Stimulated activated CD8-positive, alpha-beta memory T cell treated with anti-CD3 and anti-CD28 coated beads, Interleukin-7, amount 100 ng/mL, for 4 hours (primary cell): ENCODE data around the gene TAF4.
"Not testable (repeated sequence)": the region's sequence is repeated elsewhere in the genome, so short reads cannot be mapped to it uniquely, and the experiment has no call there.

Experiments used
- DNase-seq, 2 donors: peaks; one replicate each; pipeline ENCODE4 v3.0.0-alpha.2; 2020; ENCODE audit warnings: low read depth in 2 of 2

The TAF4 gene

DNA sequence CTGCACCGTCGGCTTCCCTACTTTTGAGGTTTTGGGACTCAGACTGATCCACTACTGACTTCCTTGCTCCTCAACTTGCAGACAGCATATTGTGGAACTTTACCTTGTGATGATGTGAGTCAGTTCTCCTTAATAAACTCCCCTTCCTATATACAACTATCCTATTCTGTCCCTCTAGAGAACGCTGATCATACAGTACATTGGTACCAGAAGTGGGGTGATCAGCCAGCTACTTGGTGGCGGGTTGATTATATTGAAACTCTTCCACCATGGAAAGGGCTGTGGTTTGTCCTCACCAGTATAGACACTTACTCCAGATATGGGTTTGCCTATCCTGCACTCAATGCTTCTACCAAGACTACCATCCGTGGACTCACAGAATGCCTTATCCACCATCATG, 7.6 kb upstream of the TAF4 start:
- no peak for DNase-seq

DNA sequence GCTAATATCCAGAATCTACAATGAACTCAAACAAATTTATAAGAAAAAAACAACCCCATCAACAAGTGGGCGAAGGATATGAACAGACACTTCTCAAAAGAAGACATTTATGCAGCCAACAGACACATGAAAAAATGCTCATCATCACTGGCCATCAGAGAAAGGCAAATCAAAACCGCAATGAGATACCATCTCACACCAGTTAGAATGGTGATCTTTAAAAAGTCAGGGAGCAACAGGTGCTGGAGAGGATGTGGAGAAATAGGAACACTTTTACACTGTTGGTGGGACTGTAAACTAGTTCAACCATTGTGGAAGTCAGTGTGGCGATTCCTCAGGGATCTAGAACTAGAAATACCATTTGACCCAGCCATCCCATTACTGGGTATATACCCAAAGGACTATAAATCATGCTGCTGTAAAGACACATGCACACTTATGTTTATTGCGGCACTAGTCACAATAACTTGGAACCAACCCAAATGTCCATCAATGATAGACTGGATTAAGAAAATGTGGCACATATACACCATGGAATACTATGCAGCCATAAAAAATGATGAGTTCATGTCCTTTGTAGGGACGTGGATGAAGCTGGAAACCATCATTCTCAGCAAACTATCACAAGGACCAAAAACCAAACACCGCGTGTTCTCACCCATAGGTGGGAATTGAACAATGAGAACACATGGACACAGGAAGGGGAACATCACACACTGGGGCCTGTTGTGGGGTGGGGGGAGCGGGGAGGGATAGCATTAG, 6.2 kb upstream of the TAF4 start:
- DNase-seq = not testable (repeated sequence)

DNA sequence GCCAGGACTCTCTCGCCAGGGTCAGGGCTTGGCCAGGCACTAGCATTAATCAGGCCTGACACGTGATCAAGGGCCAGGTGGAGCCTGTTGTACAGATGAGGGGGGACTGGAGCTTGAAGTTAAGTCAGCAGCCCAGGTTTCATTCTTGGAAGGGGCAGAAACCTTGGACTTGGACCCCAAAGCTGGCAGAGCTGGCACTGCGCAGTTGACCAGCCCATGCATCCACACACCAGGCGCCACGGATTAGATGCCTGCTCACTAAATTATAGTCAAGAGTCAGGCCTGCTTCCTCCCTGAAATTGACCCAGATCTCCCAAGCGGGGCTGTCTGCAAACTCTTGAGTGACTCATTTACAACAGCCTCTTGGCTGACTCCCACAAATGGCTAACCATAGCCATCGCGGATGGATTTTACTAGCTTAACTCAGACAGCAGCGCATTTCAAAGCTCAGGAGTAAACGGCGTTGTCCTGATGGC, 4.1 kb upstream of the TAF4 start:
- no peak for DNase-seq

DNA sequence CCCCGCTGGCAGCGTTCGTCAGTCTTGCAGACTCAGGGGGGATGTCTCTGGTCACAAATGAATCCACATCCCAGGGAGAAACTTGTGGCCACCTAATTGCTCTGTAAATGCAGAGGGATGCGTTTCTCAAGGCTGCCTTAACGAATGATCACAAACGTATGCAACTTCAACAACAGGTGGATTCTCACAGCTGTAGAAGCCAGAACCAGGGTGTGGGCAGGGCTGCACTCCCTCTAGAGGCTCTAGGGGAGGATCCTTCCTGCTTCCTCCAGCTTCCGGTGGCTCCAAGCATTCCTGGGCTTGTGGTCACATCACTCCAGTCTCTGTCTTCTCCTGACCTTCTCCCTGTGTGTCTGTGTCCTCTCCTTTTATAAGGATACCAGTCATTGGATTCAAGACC, 3.3 kb upstream of the TAF4 start:
- no peak for DNase-seq

DNA sequence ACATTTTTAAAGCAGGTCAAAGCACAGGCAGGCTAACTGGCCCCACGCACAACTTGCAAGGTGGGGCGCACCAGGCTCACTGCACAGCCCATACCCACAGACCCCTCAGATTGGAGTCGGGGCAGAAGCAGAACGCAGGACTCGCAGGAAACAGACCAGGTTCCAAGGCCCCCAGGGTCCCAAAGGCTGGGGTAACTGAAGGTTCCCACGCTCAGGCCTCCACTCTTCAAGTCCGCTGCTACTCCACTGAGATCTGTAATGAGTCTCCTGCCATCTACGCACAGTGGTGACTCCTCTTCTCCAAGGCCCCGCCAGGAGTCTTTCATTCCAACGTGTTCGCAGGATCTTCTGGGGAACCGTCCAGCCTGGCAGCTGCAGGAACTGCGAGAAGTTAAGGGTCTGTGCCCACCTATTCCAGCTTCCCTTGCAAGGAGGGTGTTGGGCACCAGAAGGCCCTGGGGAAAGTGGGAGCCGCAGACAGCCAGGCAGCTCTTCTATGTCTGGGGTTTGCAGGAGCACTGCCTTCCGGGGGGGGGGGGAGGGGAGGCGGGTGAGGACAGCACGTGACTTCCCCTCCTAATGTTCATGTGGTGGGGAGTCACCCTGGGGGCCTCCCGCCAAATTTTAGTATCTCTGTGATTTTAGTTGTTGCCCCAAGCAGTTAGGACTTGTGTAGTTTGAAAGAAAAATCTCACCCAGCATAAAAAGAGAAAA, 2.0 kb upstream of the TAF4 start:
- DNase-seq = no peak

DNA sequence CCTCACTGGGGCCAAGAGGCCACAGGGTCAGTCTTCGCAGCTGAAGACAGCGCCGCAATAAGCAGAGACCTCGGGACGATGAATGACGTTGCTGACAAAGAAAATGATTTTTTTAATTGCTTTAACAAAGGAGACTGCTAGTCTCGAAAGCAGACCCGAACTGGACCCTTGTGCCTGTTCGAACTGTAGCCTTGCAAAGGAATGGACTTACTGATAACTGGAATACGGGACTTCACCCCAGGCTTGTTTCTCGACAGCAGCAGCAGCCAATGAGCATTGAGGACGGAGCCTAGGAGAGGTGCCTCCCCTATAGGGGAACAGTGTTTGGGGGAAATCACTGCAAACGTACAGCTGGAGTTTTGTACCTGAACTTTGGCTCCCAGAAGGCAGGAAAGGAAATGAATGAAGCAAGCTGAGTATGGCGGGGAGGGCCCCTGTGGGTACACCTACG, 1.3 kb upstream of the TAF4 start:
- no peak for DNase-seq

DNA sequence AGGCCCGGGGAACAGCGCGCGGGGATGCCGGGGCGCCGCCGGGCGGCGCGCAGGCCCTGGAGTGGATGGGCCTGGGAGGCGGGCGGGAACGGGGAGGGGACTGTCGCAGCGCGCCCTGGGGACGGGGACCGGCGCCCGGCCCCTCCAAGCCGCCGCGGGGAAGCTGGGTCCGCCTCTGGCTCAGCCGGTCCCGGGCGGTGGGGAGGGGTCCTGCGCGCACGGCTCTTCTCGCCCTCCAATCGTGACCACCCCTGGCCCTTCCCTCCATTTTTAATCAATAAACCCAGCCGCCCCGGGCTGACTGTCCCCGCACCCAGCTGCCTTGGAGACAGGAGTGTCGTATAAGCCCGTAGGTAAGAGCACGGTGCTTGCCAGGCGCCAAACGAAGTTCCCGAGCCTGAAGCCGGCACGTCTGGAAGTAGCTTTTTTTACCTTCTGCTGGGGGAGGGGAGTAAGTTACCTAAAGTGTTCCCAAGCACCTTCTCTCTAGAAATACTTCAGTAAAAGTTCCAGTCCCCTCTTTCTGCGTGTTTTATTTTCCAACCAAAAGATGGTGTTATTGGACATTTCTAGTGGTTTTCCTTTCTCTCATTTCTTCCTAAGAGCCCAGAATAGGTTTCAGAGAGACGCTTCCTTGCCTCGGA, 780 bp upstream of the TAF4 start:
- DNase-seq = peak in 1 of 2 donors; percentile 46

DNA sequence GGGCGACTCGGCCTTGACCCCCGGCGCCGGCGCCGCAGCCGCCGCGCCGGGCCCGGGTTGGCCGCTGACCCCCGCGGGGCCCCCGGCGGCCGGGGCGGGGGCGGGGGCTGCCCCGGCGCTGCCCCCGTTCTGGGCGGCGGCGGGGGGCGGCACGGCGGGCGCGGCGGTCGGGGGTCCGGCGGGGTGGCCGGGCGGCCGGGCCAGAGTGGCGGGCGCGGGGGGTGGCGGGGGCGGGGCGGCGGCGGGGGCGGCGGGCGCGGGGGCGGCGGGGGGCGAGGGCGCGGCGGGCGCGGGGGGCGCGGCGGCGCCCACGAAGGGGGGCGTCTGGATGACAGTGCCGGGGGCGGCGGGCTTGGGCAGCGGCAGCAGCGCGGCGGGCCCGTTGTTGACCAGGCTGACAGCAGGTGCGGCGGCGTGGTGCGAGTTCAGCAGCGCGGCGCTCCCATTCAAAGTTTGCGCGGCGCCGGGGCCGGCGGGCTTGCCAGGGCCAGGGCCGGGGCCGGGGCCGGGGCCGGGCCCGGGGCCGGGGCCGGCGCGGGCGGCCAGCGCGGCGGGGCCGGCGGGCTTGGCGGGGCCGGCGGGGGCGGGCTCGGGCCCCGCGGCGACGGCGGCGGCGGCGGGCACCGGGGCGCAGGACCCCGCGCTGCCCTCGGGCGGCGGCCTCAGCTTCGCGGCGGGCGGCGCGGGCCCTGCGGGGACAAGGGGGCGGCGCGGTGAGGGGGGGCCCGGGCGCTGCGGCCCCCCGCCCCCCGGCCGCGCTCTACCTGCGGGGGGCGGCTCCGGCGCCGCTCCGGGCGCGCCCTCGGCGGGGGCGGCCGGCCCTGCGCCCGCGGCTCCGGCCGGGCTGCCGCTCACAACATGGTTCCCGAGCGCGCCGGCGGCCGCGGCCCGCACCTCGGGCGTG, 659 bp downstream of the TAF4 start:
- DNase-seq = no peak

DNA sequence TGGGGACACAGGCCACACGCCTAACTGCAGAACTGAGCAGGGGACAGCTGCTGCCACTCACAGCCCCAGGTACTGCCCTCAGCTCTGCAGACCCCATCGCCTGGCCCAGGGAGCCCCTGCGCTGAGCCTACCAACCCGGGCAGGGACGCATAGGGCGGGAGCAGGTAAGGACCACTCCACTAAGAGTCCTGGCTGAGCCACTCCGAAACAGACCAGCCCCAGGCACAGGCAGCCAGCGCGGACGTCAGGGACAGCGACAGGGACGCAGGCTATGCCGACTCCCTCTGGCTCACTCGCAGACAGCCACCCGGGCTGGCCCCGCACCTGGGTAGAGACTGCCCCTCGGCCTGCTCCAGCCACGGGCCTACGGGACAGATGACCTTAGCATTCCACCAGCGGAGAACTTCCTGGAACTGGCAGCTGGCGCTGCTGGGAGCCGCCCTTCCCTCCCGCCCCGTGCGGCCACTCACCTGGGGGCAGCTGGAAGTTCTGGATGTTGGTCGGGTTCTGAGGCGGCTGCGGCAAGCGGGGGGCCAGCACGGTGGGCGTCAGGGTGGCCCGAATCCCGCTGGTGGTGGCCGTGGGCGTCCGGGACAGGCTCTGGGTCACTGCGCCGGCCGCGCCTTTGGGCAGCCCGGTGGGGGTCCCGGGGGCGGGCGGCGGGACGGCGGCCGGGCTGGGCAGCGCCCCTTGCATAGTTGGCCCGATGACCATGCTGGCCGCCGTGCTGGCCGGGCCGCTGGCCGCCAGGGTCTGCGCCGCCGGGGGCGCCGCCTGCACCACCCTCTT, 1.5 kb downstream of the TAF4 start:
- no peak for DNase-seq

DNA sequence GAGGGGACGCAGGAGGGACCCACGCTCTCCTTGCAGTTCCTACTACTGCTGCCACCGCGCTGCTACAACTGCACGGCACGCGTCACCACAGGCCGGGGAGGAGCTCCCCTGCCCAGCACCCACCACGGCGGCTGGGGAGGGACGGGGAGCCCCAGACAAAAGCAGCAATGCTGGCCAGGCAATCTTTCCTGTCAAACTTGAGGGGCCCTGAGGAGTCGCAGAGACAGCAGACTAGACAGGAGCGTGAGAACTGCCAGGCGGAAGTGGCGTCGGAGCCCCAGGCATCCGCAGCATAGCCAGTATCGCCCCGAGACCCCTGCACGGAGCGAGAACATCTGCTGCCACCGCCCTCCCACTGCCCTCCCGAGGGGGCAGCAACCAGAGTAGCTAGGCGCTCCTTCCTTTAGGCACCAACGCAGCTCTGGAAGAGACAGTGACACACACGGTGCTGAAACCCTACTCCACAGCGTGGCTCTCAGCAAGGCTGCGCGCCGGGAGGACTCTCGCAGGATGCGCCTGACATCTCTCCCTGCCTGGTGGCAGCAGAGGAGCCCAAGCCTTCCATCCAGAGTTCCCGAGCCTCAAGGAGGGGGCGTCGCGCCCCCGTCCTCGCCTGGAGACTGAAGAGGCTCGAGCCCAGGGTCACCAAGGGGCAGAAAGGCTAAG, 2.2 kb downstream of the TAF4 start:
- no peak for DNase-seq

DNA sequence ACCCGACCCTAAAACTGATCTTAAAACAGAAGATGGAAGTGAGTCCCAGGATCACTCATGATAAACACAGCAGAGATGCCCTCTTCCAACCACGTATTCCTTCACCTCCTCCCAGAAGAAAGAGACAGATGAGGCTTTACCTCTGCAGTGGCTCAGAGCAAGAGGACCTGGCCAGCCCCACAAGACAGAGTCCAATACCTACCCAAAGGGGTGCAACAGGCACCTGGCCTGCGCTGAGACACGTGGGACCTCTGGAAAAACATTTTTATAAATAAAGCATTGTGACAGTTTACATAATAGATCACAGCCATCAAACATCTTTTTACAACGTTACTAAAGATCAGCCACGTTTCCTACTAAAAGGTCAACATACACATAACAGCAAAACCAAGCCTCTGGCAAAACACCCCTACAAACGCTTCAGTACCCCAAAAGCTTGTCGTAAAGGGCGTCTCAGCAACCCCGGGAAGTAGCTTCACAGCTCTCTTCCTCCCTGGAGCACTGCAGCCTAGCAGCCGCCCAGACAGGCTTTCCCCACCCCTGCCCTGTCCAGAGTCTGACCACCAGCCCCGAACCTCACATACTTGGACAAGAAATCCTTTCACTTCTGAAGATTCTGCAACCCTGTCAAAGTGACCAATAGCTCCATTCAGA, 2.9 kb downstream of the TAF4 start:
- no peak for DNase-seq

DNA sequence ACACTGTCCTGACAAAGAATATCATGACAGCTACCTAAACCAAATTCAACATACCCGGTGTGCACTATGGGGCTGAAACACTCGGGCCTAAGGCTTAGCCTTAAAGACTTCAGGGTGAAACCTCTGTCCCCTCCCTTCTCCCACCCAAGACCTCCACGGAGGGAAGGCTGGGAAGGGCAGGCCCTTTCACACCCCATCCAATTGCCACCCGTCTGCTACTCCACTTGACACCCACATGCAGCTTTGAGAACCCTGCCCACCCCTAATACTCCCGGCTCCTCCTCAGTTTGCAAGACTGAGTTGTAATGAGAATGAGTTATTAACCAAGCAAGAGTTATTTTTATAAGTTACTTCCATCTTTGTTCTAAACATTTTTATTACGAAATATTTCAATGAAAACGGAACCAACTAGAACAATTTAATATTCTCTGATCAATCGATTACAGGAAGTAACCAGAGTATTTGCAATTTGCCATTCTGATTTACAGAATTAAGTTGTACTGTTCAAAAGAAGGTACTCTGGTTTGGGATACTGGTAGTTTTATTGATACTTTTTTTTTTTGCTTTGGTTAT, 3.7 kb downstream of the TAF4 start:
- DNase-seq = no peak

DNA sequence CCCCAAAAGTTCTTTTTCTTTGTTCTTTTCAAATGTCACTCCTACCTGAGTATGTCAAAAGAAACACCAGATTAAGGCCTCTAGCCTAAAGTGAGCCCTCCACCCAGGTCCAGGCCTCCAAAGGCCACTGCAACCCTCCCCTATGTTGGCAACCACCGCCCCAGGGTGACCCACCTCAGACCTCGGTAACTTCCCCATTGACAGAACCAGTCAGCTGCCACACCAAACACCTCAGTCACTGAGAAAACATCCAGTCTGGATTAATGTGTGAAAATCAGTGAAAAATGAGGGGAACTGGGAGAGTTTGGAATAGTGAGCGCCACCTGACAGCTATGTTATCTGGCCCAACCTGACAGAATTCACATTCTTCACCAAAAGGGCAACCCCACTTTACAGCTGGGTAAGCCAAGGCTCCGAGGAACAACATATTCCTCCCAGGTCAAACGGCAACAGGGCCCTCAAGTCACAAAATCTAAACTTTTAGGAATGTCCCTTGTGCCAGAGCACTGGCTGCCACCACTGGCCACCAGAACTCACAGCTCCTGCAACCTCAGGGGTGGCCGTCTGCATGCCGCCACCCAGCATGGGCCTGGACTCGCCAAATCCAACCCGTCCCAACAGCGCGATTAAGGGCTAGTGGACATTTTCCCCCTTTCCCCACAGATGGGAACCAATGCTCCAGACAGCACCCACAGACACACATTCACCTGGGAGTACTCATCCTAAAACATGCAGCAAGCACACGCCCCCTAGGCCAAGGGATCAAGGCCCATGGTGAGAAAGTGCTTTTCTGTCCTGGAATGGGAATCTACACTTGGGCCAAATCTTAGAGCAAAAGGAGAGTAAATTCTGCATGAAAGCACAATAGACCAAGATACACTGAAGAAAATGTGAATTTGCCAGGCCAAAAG, 4.8 kb downstream of the TAF4 start:
- no peak for DNase-seq

DNA sequence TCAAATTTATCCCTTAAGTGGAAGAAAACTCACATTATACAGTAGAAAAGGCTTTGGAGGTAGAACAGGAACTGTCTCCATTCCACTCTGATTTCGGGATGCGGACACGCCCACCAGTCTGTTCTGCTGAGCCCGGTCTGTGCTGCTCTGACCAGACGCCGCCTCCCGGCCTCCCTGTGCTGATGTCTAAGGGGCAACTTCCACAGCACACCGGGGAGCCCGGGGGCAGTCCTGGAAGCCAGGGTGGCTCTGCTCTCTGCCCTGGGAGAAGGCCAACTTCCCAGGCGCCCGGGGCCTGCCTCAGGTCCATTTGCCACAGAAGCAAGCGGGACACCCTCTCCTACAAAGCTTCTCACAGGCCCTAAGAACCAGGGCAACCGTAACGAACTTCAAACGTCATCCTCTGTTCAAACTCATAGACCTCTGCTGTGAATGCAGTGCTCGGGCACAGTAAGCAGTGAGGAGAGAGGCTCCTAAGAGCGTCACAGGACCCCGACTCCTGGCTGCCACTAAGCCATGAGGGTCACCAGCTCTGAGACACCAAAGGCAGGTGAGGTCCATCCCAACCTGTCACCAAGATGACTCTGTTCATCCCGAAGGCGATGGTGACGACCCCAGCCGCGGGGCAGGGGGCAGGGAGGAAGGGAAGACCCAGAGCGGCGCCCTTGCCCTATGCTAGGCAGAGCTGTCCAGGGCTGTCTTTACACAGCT, 5.6 kb downstream of the TAF4 start:
- DNase-seq = no peak

DNA sequence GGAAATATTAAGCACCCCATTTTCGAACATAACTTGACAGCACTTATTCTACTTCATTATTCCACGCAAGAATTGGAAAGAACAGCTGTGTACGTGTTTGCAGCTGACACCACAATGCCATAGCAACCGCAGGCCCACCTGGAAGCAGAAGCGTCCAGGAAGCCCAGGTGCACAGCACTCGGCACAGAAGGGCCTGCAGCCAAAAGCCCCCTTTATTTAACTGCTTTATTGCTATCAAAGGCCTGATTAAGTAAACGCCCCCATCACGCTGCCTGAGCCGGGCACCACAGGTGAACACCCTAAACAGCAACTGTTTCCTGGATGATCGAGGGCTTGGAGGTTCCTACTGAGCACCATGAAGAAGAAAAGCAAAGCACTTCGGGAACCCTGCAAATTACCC, 6.3 kb downstream of the TAF4 start:
- DNase-seq = no peak

DNA sequence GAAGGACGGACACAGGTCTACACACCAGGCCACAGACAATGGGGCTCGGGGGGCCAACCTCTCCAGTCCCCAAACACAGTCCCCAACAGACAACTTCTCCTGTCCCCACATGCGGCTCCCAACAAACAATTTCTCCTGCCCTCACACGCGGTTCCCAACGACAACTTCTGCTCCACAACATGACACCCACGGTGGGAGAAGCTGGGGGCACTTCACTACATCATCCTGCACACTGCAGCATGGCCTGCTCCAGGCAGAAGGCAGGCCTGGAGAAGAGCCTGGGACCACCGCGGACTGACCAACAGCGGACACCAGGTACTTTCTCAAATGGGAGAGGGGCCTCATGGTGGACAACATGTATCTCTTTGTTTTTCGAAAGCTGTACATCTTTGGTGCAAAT, 6.7 kb downstream of the TAF4 start:
- DNase-seq = no peak

DNA sequence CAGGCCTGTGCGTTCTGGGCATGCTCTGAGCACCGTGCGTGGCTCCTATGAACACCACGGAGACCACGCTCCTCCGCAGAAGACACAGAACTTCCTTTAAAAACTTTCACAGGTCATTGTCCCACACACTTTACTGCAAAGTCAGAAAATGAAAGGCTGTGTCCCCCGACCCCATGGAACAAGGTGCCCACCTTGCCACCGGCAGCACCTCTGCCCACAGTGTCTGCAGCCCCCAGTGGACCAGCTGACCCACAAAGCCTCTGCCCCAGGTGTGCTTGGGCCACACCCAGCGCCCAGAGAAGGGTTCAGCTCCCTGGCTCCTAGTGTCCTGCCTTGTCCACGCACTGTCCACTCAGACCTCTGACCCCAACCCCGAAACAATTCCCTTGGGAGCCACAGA, 8.7 kb downstream of the TAF4 start:
- DNase-seq = no peak

DNA sequence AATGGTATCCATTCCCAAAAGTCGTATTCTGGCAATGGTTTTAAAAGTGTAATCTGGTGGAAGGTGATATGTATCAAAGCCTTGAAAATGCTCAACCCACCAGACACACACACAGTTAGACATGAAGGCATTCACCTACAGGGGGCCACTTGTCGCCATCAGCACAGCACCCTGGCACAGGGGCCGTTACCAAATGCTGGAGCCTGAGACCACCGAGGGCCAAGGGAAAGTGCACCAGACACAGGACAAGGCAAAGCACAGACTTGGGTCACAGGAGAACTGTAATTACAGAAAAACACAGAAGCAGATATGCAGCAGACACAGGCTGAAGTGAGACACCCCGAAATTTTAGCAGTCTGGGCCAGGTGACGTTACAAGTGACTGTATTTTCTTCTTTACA, 9.3 kb downstream of the TAF4 start:
- no peak for DNase-seq
